ENCODE results near the gene TLR8.
"Not testable (repeated sequence)": the region's sequence is repeated elsewhere in the genome, so short reads cannot be mapped to it uniquely, and the experiment has no call there.

TLR8 gene

DNA sequence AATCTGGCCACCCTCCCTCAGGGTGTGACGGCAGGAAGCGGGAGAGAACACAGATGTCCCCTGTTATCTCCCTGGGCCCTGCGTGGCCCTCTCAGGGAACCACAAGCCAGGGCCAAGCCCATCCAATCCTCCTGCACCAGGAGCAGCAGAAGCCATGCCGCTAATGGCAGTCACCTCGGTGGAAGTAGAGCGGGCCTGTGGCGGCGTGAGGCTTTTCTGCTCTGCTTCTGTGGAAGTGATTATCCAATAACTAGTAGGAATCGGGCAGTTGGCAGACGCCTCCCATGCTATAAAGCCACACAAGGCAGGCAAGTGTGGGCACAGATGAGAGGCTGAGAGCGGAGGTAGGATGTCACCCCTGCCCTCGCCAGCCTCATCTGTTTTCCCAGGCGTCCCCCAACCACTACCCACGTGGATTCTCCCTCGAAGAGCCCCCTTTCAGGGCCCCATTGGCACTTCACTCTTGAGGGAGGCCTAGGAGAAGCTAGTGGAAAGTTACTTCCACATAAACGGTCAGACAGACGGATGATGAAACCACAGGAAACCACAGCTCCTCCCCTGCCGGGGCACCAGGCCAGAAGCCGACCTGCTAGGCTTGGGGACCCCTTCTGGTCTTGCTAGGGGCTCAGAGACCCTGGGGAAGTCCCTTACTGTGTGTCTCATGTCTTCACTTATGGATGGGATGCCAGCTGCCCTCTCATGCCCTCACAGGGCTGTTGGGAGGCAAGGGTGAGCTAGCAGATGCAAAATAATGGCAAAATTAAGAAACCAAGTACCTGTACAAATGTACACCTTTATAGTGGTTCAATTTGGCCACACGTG lies 49.7 kb downstream of the TLR8 start:
- TF ChIP-seq HDGF (IDR thresholded peaks at IDR 0.05; ENCODE audit: borderline replicate concordance) (no peak), BHLHE40 (IDR thresholded peaks at IDR 0.05; ENCODE audit: borderline replicate concordance) (no peak), ZNF384 (IDR thresholded peaks at IDR 0.05) (no peak), TARDBP (IDR thresholded peaks at IDR 0.05) (no peak), FOXM1 (IDR thresholded peaks at IDR 0.05; ENCODE audit: borderline replicate concordance) (no peak), FOXA1 (IDR thresholded peaks at IDR 0.05) (no peak)
- TF ChIP-seq, protein P1, sequence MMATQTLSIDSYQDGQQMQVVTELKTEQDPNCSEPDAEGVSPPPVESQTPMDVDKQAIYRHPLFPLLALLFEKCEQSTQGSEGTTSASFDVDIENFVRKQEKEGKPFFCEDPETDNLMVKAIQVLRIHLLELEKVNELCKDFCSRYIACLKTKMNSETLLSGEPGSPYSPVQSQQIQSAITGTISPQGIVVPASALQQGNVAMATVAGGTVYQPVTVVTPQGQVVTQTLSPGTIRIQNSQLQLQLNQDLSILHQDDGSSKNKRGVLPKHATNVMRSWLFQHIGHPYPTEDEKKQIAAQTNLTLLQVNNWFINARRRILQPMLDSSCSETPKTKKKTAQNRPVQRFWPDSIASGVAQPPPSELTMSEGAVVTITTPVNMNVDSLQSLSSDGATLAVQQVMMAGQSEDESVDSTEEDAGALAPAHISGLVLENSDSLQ (IDR thresholded peaks at IDR 0.05) = no peak
- POLR2A ChIA-PET = interaction anchor here (1.1 kb wide), 1 partner anchor 20 kb away, joined by 3 read pairs; no protein-coding TSS in a partner anchor
- CTCF ChIA-PET = interaction anchor here (1.6 to 3.6 kb wide), 2 partner anchors 10 to 532 kb away, joined by 4 to 15 read pairs; no protein-coding TSS in a partner anchor
- no peak for DNase-seq (ENCODE audit: extremely low spot score)

DNA sequence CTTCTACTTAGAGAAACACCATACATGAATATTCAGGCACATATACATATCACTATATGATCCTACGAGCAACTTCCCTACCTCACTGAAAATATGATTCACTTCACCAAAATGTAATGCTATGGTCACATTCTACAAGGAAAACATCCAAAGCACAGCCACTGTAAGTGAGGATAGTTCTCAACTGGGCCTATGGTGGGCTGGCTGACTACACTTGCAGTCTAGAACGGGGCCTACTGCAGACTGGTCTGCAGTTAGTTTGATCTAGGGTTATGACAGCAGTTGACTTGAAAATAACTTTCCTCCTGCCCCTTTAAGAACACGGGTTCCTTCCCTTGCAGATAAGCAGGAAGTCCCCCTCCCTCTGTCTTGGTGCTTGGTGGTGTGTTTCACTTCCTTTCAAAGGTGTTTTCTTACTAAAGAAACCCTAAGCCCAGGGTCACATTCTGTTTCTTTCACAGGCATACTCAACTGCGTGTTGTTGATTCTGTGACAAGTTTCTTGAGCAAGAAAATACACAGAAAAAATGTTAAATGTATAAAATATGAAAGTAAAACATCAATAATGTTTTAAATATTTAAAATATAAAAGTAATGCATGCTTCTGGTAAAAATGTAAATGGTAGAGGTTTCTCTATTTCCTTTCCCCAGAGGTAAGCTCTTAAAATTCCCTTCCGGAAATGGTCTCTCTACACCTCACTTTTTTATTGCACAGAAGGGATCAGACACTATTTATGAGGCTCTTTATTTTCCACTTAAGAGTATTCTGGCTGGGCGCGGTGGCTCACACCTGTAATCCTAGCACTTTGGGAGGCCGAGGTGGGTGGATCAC lies 50.5 kb downstream of the TLR8 start:
- TF ChIP-seq TARDBP (IDR thresholded peaks at IDR 0.05) = no peak
- TF ChIP-seq ZNF384 (IDR thresholded peaks at IDR 0.05) = no peak
- no peak for TF ChIP-seq ELF4 (IDR thresholded peaks at IDR 0.05)
- no peak for TF ChIP-seq SUZ12 (IDR thresholded peaks at IDR 0.05)
- TF ChIP-seq NFRKB (IDR thresholded peaks at IDR 0.05) = no peak
- no peak for TF ChIP-seq HDGF (IDR thresholded peaks at IDR 0.05; ENCODE audit: borderline replicate concordance)
- no peak for DNase-seq (ENCODE audit: extremely low spot score)
- ChIA-PET CTCF (interaction anchor here (1.6 to 3.6 kb wide), 2 partner anchors 10 to 531 kb away, joined by 4 to 15 read pairs; no protein-coding TSS in a partner anchor), POLR2A (interaction anchor here (1.1 kb wide), 1 partner anchor 19 kb away, joined by 3 read pairs; no protein-coding TSS in a partner anchor)

DNA sequence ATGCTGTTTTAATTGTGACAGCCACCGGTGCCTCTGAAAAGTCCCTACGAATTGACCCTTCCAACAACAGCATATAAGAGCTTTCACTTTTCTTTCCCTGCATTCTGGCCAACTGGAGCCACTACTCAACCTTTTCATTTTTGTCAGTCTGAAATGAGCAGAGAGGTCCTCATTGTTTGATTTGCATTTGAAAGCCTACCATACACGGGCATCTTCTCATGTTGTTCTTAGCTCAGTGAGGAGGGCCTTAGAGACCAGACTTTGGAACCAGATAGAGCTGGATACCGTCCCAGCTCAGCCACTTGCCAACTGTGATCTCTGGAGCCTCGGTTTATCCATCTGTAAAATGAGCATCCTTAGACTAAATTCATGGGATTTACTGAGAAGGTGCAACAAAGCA lies 51.6 kb downstream of the TLR8 start:
- ChIA-PET CTCF (interaction anchor here (3.6 kb wide), 1 partner anchor 12 kb away, joined by 15 read pairs; no protein-coding TSS in a partner anchor), POLR2A (no interaction called here)
- DNase-seq (ENCODE audit: extremely low spot score) = no peak
- TF ChIP-seq ZNF384 (IDR thresholded peaks at IDR 0.05) = no peak

DNA sequence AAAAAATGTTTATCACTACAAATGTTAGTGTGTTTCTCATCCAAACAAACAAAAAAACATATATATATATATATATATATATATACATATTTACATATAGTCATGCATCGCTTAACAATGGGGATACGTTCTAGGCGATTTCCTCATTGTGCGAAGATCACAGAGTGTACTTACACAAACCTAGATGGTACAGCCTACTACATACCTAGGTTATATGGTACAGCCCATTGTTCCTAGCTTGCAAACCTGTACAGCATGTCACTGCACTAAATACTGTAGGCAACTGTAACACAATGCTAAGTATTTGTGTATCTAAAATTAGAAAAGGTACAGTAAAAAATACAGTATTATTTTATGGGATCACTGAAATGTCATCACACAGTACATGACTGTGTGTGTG lies 52.0 kb downstream of the TLR8 start:
- ChIA-PET CTCF (no interaction called here), POLR2A (no interaction called here)
- no peak for TF ChIP-seq LEF1 (IDR thresholded peaks at IDR 0.05; ENCODE audit: borderline replicate concordance)
- TF ChIP-seq SP1 (IDR thresholded peaks at IDR 0.05) = no peak
- TF ChIP-seq HDGF (IDR thresholded peaks at IDR 0.05; ENCODE audit: borderline replicate concordance) = no peak
- TF ChIP-seq BHLHE40 (IDR thresholded peaks at IDR 0.05; ENCODE audit: borderline replicate concordance) = no peak
- TF ChIP-seq ELF4 (IDR thresholded peaks at IDR 0.05) = no peak
- no peak for TF ChIP-seq FOXM1 (IDR thresholded peaks at IDR 0.05; ENCODE audit: borderline replicate concordance)
- no peak for TF ChIP-seq FOXK2 (IDR thresholded peaks at IDR 0.05)
- TF ChIP-seq FOXA1 (IDR thresholded peaks at IDR 0.05) = no peak
- TF ChIP-seq ARNT (IDR thresholded peaks at IDR 0.05) = no peak
- no peak for TF ChIP-seq CTBP1 (IDR thresholded peaks at IDR 0.05; ENCODE audit: borderline replicate concordance)
- no peak for TF ChIP-seq L3MBTL2 (conservative IDR thresholded peaks at IDR 0.05)
- no peak for TF ChIP-seq TARDBP (IDR thresholded peaks at IDR 0.05)
- TF ChIP-seq NFRKB (IDR thresholded peaks at IDR 0.05) = no peak
- TF ChIP-seq SUZ12 (IDR thresholded peaks at IDR 0.05) = no peak
- no peak for TF ChIP-seq ZNF384 (IDR thresholded peaks at IDR 0.05)
- TF ChIP-seq, protein P1 (IDR thresholded peaks at IDR 0.05) = no peak

DNA sequence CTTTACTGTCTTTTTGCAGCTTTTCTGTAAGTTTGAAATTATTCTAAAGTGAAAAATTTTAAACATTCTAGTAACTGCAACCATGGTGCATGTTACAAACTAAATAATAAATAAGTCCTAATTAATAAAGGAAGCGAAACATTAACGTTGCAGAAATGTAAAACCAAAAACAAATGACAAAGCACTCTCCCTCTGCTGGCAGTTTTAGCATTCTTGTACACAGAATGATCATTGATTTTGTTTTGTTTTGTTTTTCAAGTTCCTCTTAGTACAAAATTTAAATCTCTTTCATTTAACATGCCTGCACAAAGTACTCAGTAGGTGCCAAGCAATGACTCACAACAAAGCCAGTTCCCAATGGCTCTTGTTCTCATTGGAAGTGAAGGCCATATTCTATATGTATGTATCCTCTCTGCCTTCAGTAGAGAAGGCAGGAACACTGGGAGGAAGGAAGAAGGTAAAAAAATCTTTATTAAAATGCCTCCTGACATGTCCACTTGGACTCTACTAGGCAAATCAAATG lies 54.8 kb downstream of the TLR8 start:
- no peak for TF ChIP-seq CTBP1 (IDR thresholded peaks at IDR 0.05; ENCODE audit: borderline replicate concordance)
- no peak for TF ChIP-seq LEF1 (IDR thresholded peaks at IDR 0.05; ENCODE audit: borderline replicate concordance)
- no peak for TF ChIP-seq L3MBTL2 (conservative IDR thresholded peaks at IDR 0.05)
- no peak for TF ChIP-seq FOXA1 (IDR thresholded peaks at IDR 0.05)
- TF ChIP-seq FOXK2 (IDR thresholded peaks at IDR 0.05) = no peak
- TF ChIP-seq ZNF384 (IDR thresholded peaks at IDR 0.05) = no peak
- TF ChIP-seq ARNT (IDR thresholded peaks at IDR 0.05) = no peak
- TF ChIP-seq TARDBP (IDR thresholded peaks at IDR 0.05) = no peak
- no peak for TF ChIP-seq NFRKB (IDR thresholded peaks at IDR 0.05)
- TF ChIP-seq HDGF (IDR thresholded peaks at IDR 0.05; ENCODE audit: borderline replicate concordance) = no peak
- TF ChIP-seq SUZ12 (IDR thresholded peaks at IDR 0.05) = no peak
- TF ChIP-seq SP1 (IDR thresholded peaks at IDR 0.05) = no peak
- ChIA-PET POLR2A (no interaction called here), CTCF (interaction anchor here (0.6 kb wide), 1 partner anchor 160 kb away, joined by 3 read pairs; no protein-coding TSS in a partner anchor)
- no peak for DNase-seq (ENCODE audit: extremely low spot score)

More for the DNA sequence above, 52.0 kb downstream of the TLR8 start:
- DNase-seq (ENCODE audit: extremely low spot score) = no peak

DNA sequence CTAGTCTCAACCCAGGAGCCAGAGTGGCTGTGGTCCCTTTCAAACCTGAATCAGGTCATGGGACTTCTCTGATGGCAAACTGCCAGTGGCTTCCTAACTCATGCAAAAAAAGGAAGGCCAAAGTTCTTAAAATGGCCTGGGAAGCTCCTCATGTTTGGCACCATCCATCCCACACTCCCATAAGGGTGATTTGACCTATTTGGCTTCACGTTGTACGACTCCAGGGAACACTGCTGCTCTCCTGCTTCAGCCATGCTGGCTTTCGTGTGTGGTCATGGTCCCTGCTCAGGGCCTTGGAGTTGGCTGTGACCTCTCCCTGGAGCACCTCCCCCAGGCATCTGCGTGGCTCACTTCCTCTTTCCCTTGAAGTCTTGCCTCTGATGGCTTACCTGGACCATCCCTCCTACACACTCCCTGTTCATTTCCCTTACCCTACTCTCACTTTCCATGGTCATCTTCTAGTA lies 55.7 kb downstream of the TLR8 start:
- CTCF ChIA-PET = interaction anchor here (0.6 kb wide), 1 partner anchor 161 kb away, joined by 3 read pairs; no protein-coding TSS in a partner anchor
- POLR2A ChIA-PET = no interaction called here
- no peak for DNase-seq (ENCODE audit: extremely low spot score)
- TF ChIP-seq FOXA1 (IDR thresholded peaks at IDR 0.05) (no peak), CTBP1 (IDR thresholded peaks at IDR 0.05; ENCODE audit: borderline replicate concordance) (no peak)

DNA sequence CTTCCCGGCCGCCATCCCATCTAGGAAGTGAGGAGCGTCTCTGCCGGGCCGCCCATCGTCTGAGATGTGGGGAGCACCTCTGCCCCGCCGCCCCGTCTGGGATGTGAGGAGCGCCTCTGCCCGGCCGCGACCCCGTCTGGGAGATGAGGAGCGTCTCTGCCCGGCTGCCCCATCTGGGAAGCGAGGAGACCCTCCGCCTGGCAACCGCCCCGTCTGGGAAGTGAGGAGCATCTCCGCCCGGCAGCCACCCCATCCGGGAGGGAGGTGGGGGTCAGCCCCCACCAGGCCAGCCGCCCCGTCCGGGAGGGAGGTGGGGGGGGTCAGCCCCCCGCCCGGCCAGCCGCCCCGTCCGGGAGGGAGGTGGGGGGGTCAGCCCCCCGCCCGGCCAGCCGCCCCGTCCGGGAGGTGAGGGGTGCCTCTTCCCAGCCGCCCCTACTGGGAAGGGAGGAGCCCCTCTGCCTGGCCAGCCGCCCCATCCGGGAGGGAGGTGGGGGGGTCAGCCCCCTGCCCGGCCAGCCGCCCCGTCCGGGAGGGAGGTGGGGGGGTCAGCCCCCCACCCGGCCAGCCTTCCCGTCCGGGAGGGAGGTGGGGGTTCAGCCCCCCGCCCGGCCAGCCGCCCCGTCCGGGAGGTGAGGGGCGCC lies 56.9 kb downstream of the TLR8 start:
- POLR2A ChIA-PET; CTCF ChIA-PET; DNase-seq (ENCODE audit: extremely low spot score): not testable (repeated sequence)
